SKM-1 (cell line): ENCODE results near the gene PRR32.
"Not testable (repeated sequence)": the region's sequence is repeated elsewhere in the genome, so short reads cannot be mapped to it uniquely, and the experiment has no call there.

Experiments used
- DNase-seq: peaks from one replicate; lab custom pipeline; 2025; ENCODE audit not compliant: unreplicated experiment; lab: John Stamatoyannopoulos, UW

The PRR32 gene, protein sequence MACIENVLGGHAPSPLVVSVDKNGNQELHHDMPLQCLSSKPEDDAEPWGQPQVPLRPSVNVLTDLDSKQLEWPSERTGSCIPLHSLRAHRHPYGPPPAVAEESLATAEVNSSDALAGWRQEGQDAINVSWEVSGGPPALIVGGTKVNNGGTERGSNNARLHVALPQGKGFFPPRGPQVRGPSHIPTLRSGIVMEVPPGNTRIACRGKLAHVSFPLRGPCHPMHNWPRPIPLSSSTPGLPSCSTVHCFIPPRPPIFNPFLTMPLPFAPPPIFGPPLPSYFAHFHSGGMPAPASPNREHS

DNA sequence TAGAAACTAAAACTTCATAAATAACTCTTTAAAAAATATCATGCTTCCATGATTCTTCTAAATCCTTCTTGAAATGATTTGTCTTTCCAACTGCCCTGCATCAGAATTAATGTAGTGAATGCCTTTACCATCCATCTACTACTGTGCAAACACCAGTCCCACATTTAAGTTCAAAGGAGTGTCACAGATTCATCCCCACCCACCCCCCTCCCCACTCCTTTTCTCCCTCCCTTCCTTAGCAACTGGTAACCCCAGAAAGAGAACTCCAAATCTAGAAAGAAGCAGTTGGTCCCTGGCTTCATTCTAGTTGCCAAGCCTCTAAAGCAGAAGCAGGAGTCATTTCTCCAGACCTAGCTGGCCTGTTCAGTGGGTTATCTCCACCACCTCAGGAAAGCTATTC lies at the start of gene PRR32:
TSS of gene PRR32 (plus strand) at position 301 of the 400 bp plus-strand sequence. CDS start 115 bp downstream, outside the sequence.
- no peak for DNase-seq

DNA sequence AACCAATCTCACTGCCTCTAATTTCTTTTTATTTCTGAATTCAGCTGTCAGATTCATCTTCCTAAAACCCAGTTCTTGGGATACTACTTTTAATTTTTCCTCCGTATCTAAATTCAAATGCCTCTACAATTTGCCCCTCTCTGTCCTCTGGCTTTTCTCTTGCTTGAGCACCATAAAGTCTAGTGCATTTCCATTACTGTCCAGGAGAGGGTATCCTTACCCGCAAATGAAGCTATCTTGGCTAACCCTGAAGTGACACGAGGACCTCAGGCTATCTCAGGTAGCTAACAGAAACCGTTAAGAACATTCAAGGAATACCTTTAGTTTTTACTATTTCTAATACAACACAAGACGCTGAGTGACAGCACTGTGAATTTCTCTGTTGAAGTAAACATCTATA lies 49.4 kb upstream of the PRR32 start:
- peak; percentile 9 for DNase-seq

DNA sequence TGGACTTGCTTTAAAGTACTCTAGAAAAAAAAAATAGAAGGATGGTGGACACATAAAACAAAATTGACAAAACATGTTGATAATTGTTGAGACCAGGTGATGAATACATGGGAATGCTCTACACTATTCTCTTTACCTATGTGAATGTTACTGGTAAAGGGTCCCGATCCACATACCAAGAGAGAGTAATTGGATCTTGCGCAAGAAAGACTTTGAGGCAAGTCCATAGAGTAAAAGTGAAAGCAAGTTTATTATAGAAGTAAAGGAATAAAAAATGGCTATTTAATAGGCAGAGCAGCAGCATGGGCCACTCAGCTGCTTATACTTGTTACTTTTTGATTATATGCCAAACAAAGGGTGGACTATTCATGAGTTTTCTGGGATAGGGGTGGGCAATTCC lies 34.0 kb upstream of the PRR32 start:
- no peak for DNase-seq

DNA sequence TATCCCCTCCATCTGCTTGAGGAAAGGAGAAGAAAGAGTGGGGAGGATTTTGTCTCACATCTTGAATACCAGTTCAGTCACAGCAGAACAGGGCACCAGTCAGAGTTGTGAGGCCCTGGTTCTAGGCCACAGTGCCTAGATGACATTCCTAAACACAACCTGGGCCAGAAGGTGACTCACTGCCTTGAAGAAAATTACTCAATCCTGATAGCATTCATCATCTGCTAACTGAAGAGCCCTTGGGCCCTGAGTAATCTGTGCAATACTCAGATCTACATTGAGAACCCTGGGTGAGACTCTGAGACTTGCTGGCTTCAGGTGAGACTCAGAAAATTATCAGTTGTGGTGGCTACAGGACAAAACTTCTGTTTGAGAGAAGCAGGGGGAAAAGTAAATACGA lies 20.5 kb upstream of the PRR32 start:
- DNase-seq: no peak

DNA sequence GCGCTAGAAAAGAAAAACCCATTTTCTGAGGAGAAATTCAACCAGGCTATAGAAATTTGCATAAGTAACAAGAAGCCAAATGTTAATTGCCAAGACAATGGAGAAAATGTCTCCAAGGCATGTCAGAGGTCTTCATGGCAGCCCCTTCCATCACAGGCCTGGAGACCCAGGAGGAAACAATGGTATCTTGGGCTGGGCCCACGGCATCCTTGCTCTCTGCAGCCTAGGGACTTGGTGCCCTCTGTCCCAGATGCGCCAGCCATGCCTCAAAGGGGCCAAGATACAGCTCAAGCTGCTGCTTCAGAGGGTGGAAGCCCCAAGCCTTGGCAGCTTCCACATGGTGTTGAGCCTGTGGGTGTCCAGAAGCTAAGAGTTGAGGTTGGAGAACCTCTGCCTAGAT lies 12.7 kb upstream of the PRR32 start:
- not testable (repeated sequence) for DNase-seq

DNA sequence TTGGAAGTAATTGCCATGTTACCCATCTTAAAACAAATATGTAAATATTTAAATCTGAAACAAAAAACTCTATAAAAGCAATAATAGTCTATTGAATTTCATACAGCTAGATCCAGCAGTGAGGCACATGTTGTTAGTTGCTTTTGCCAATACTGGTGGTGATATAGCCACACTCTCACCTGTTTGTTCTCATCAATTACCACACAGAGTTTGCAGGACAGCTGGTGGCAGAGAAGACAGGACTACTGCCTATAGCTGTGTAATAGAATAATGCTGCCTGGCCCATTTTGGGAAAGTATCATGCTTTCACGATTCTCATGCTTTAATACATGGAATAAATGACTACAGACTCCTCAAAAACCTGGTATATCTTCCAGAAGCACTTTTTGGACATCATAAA lies 3.7 kb upstream of the PRR32 start:
- DNase-seq: no peak

DNA sequence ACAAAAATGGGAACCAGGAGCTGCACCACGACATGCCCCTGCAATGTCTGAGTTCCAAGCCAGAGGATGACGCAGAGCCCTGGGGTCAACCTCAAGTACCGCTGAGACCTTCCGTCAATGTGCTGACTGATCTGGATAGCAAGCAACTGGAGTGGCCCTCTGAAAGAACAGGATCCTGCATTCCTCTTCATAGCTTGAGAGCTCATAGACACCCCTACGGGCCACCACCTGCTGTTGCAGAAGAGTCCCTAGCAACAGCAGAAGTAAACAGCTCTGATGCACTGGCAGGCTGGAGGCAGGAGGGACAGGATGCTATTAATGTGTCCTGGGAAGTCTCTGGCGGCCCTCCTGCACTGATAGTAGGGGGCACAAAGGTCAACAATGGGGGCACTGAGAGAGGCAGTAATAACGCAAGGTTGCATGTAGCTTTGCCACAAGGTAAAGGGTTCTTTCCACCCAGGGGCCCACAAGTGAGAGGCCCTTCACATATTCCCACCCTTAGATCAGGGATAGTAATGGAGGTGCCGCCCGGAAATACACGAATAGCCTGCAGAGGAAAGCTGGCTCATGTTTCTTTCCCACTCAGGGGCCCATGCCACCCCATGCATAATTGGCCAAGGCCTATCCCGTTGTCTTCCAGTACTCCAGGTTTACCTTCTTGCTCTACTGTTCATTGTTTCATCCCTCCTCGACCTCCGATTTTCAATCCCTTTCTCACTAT lies 1.3 kb downstream of the PRR32 start:
- no peak for DNase-seq

DNA sequence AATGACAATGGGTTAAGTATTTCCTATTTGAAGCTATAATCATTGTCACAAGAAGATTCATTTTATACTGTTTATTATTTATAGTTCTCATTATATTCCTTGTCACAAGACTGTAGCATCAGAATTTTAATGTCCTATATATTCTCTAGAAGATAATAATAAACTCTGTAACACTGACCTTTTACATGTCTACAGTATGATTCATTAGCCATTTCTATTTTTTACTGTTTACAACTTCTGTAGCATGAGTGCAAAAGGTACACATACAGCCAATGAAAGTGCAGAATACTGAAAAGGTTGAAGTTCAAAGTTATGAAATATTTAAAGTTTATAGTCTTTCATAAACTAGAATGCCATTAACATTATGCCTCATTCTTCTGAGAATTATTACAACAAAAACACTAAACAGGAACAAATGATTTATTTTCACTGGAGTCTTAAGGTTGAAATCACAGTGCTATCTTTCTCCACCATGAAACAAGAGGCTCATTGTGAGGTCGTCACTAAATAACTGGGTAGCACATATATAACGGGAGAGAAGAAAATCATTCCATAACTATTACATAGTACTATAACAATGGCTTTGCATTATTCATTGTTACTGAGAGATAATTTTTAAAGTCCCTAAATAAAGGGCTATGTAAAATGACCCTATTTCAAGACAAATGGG lies 4.9 kb downstream of the PRR32 start:
- no peak for DNase-seq

DNA sequence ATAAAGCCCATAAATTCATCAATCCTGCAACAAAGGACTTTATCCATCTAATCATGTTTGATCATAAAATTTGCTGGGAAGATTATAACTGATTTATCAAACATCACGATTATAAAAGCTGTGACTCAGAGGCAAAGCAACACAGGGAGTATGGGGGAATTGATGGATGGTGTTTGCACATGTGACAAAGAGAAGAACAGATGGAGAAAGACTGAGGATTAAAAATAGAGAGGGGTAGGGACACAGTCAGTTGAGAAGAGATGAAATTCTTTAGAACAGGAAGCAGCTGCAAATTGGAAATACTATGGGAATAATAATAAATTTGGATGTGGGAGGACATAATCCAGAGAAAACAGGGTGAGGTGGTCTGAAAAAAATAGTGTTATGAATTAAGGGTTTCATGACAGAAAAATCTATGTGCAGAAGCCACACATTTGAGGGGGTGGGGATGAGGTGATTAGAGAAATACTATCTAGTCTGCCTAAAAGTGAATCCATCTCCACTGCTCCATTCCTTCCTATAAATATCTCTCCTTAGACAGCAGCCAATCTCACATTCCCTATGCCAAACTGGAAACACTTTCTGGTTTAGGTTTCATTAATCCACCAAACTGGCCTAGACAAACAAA lies 6.2 kb downstream of the PRR32 start:
- DNase-seq: no peak

DNA sequence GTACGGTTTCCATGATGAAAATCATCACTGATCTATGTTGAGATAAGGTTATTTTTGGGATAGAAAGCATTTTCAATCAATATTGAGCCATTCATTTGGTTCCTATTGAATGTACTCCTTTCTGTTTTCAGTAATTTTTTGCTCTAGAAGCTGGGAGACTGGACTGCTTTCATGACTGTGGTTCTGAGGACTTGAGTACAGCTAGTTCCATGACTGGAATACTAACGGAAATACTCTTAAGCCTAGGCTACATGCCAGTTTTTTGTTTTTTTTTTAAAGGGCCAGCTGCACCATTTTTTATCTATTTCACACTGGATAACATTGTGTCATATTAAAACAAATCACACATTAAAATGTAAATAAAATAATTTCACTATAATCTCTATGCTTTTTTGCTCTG lies 16.7 kb downstream of the PRR32 start:
- no peak for DNase-seq

DNA sequence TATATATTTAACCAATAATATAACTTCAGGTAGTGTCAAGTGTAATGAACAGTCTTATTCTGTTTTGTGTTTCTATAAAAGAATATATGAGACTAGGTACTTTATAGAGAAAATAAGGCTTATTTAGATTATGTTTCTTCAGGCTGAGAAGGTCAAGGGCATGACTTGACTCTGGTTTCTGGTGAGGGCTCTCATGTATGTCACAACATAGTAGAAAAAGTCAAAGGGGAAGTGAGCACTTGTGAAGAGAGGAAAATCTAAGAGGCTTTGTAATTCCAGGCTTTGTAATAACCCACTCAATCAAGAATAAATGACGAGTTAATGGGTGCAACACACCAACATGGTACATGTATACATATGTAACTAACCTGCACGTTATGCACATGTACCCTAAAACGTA lies 27.6 kb downstream of the PRR32 start:
- DNase-seq: no peak

DNA sequence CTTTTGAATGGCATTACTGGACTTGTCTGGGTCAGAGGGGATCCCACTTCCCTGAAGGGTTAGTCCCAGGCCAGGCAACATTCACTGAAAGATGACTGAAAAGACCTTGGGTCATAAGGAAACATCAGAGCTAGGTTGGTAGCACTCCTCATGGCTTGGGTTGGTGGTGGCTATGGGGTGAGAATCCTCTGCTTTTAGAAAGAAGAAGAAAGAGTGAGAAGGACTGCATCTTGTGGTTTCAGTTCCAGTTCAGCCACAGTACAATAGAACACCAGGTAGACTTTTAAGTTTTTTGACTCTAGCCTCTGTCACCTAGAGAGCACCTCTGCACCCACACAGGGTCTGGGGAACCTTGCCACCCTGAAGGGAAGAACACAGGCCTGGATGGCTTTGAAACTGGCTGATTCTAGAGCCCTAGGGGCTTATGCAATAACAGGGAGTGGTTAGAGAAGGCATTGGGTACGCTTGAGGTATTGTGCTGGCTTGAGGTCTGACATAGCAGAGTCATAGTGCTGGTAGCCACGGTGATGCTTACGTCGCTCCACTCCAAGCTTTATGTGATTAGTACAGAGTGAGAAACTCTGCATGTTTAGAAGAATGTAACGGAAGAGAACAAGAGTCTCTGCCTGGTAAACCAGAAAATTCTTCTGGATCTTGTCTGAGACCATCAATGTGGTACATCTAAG lies 36.5 kb downstream of the PRR32 start:
- no peak for DNase-seq
